H1 (cell line): ENCODE results near the gene KLF5.

Experiments used
- EGR1 ChIP-seq: IDR thresholded peaks from 2 replicates; pipeline ENCODE4 v1.6.1; 2011; ENCODE audit warnings: low read depth, low read length, borderline replicate concordance
- FOSL1 ChIP-seq: IDR thresholded peaks from 2 replicates; pipeline ENCODE4 v1.6.1; 2011; ENCODE audit warnings: mild to moderate bottlenecking, low read depth, low read length, moderate library complexity; ENCODE audit not compliant: insufficient read depth
- KDM5A ChIP-seq: fragments of 200-600 bp; IDR thresholded peaks from 2 replicates; pipeline ENCODE4 v1.7.1; 2012; ENCODE audit warnings: mild to moderate bottlenecking, low read length, inconsistent platforms, mixed read lengths
- POLR2A ChIP-seq, 2 experiments: IDR thresholded peaks; 1 replicate in 1 of 2; 2 replicates in 1 of 2; pipeline ENCODE4 v1.6.1; 2011; ENCODE audit warnings: low read depth in 2 of 2, low read length in 2 of 2, mild to moderate bottlenecking in 2 of 2; ENCODE audit errors: control extremely low read depth in 1 of 2
- POLR2AphosphoS5 ChIP-seq: IDR thresholded peaks from 2 replicates; pipeline ENCODE4 v1.6.1; 2011; ENCODE audit warnings: low read depth, low read length
- SAP30 ChIP-seq: fragments of 300-600 bp; sonication (generic); IDR thresholded peaks from 2 replicates; pipeline ENCODE4 v1.7.1; 2012; ENCODE audit warnings: low read length, moderate library complexity, mild to moderate bottlenecking, inconsistent platforms; ENCODE audit not compliant: insufficient read depth, insufficient replicate concordance
- TF ChIP-seq, protein P1 (sequence below), 3 experiments: IDR thresholded peaks; 1 replicate in 2 of 3; 2 replicates in 1 of 3; pipeline versions ENCODE4 v1.5.1 to v1.6.1; 2011; ENCODE audit warnings: low read length in 3 of 3, mild to moderate bottlenecking in 3 of 3, inconsistent platforms in 2 of 3, low read depth in 1 of 3, moderate library complexity in 1 of 3; ENCODE audit not compliant: insufficient read depth in 1 of 3; ENCODE audit errors: control extremely low read depth in 1 of 3

DNA sequence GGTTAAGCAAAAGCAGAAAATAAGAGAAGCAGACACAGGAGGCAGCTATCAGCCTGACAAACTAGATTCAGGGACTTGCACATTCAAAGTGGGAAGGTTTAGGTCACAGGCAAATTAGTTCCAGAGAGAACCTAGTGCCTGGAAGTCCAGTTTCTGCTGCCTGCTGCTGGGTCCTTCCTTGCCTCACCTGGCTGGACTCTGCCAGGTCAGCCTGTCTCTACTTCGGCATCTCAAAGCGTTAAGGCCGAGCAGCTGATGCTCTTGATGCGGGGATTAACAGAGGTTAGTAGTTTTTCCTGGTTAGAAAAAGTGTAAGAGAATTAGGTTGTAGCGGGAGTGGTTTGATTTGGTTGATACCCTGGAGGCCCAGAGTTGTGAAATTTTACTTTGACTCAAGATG, 52.0 kb downstream of the KLF5 start:
- TF ChIP-seq POLR2A (IDR thresholded peaks at IDR 0.05; ENCODE audit: control extremely low read depth in 1 of 2, low read depth in 2 of 2, low read length in 2 of 2) (no peak), EGR1 (no peak), FOSL1 (no peak), SAP30 (no peak), POLR2AphosphoS5 (no peak), KDM5A (no peak)
- TF ChIP-seq, protein P1, sequence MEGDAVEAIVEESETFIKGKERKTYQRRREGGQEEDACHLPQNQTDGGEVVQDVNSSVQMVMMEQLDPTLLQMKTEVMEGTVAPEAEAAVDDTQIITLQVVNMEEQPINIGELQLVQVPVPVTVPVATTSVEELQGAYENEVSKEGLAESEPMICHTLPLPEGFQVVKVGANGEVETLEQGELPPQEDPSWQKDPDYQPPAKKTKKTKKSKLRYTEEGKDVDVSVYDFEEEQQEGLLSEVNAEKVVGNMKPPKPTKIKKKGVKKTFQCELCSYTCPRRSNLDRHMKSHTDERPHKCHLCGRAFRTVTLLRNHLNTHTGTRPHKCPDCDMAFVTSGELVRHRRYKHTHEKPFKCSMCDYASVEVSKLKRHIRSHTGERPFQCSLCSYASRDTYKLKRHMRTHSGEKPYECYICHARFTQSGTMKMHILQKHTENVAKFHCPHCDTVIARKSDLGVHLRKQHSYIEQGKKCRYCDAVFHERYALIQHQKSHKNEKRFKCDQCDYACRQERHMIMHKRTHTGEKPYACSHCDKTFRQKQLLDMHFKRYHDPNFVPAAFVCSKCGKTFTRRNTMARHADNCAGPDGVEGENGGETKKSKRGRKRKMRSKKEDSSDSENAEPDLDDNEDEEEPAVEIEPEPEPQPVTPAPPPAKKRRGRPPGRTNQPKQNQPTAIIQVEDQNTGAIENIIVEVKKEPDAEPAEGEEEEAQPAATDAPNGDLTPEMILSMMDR (IDR thresholded peaks at IDR 0.05; ENCODE audit: control extremely low read depth in 1 of 3, insufficient read depth in 1 of 3, low read depth in 1 of 3, low read length in 3 of 3) = no peak
